NCI-H510A treated with DMSO at 0.1 percent for 48 hours (cell line): ENCODE data around the gene SND1.

Experiments used
- DNase-seq: peaks from one replicate; lab custom pipeline; 2025; lab: John Stamatoyannopoulos, UW

Gene SND1

DNA sequence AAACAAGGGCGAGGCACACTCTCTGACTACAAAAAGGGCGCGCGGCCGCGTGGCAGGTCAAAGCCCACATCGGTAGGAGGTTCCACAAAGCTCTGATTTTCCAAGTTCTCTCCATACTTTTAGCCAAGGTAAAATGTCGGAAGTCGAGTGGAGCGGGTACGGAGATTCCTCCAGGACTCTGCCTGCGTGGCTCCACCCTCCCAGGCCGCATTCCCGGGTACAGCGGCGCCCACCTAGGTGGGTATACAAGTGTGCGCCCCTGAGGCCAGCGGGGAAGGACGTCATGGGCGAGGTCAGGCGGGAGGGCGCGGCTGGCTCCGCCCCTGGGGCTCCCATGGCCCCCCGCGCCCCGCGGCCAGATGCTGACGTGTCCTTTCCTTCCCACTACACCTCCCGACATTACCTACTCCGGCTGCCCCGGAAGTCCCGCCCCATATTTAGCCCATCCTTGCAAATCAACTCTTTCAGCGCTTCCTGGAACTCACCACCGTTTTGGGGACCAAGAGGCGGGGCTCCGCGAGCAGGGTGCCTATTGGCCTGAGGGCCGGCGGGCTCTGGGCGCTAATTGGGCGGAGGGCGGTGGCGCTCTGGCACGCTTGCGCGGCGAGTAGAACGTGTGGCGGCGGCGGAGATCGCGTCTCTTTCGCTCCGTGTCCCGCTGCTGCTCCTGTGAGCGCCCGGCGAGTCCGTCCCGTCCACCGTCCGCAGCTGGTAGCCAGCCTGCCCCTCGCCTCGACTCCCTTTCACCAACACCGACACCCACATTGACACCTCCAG is at the start of gene SND1:
SND1 (plus strand) TSS at position 639 of the 777 bp plus-strand sequence. CDS start 180 bp downstream, outside the sequence.
- peak; percentile 95 for DNase-seq

DNA sequence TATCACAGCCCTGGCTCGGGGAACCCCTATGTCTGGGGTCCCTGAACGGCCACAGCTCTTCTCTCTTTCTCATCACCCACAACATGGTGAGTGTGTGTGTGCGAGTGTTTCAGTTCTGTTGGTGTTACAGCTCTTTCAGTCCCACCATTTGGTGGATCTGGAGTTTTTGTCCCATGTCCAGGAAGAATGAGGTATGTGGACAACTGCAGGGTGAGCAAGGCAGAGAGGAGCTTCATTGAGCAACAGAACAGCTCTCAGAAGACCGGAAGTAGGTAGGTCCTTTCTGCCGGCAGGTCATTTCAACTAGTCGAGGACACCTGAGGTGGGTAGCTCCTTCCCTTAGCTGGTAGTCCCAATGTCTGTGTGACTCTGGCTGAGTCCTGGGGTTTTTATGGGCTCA is 43.5 kb upstream of the SND1 start:
- DNase-seq, result no peak

DNA sequence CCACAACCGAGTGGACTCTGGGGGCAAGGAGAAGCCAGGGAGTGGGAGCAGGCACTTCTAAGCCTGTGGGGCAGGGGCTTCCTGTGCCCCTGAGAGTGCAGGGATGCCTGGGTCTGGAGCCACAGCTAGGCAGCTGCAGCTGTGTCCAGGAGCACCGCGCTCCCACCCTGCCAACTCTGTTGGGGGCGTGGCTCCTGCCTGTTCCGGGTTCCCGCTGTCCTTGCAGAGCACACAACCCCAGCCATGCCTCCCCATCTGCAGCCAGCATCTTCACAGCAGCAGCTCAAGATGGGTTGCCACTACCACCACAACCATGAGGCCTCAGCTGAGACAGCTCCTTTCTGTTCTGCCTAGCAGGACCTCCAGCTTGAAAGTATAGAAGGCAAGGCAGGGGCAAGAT is 42.7 kb upstream of the SND1 start:
- no peak for DNase-seq

DNA sequence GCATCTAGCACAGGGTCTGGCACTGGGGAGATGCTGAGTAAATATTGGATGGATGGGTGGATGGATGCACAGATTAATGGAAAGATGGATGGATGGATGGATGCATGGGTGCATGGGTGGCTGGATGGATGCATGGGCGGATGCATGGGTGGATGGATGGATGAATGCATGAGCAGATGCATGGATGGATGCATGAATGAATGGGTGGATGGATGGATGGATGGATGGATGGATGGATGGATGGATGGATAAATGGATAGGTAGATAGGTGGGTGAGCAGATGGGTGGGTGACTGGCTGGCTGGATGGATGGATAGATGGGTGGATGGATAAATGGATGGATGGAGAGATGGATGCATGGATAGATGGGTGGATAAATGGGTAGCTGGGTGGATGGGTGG is 39.7 kb upstream of the SND1 start:
- DNase-seq, result no peak

DNA sequence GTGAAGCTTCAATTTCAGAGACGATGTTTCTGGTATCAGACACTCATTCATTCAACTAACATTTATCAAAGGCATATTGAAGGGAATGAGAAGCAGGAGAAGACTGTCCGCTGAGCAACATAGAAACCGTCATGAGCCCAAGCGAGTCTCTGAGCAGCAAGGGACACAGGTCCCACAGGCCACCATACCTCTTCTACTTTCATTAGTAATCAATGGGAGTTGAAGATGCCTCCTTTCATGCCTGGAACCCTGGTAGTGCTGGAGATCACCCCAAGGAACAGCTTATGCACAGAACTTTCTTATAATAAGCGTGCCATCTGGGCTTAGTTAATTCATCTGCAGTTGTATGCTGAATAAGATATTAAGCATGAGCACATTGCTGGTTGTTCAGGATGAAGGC is 35.3 kb upstream of the SND1 start:
- no peak for DNase-seq

DNA sequence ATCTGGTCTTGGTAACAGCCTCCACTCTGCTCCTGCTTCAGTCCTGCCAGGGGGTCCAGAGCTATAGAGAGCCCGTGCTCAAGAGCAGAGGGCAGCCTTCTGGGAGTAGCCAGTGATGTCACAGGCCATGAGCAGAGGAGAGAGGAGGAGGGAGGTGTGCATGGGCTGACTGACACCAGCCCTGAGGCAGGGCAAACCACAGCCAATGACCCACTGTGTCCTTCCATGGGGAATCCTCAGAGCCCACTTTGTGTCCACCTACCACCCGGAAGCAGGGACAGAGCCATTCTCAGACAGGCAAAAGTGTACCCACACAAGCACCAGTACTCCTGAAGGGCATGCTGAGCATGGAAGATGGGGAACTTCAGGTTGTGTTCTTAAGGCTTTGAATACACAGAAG is 34.0 kb upstream of the SND1 start, which contains the start of gene PAX4:
PAX4 (minus strand) TSS at position 101 of the 400 bp plus-strand sequence. CDS start 2,214 bp downstream, outside the sequence.
- DNase-seq, result no peak

DNA sequence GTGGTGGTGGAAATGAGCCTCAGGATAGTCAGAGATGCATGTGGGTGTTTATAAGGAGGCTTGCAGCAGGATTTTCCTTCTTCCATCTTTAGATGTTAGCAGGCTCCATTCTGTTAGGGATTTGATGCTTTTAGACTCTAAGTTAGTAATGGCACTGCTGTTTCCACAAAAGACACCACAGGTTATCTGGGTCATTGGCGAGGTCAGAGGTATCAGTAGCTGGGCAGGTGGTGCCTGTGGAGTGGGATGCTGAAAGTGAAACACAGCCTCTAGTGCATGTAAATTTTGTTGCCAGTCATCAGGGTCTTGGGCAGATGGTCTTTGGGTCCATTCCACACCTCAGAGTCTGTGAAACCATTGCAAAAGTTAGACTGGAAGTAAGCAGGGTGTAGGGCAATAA is 33.2 kb upstream of the SND1 start:
- DNase-seq, result no peak

DNA sequence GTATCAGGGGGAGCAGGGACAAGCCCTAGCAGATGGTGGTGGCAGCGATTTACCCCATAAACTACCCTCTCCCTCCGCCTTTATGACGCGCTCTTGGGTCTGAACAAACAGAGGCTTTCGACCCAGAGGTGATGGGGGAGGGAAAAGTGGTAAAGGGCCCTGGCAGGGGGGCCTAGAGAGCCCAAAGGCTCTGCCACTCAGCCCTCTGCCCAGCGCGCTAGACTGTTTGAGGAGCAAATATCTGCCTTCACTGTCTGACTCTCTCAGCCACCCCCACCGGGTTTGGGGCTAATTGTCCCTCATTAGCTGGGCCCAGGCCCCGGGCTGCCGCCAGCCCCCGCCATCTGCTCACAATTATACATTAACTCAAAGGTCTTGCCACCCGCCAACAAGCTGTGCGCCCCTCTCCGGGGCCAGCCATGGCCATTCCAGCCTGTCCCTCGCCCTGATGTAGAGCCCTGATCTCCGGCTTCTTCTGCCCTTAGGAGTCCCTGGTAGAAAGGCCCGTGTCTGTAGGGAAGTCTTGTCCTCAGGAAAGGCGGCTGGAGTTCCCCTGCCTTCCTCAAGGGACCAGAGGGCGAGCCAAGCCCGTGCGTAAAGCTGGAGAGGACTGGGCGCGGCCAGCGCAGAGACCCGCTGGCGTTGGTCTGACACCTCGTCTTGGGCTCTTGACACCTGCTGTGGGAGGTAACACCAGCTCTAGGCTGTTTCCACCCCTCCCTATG is 32.2 kb upstream of the SND1 start:
- no peak for DNase-seq

DNA sequence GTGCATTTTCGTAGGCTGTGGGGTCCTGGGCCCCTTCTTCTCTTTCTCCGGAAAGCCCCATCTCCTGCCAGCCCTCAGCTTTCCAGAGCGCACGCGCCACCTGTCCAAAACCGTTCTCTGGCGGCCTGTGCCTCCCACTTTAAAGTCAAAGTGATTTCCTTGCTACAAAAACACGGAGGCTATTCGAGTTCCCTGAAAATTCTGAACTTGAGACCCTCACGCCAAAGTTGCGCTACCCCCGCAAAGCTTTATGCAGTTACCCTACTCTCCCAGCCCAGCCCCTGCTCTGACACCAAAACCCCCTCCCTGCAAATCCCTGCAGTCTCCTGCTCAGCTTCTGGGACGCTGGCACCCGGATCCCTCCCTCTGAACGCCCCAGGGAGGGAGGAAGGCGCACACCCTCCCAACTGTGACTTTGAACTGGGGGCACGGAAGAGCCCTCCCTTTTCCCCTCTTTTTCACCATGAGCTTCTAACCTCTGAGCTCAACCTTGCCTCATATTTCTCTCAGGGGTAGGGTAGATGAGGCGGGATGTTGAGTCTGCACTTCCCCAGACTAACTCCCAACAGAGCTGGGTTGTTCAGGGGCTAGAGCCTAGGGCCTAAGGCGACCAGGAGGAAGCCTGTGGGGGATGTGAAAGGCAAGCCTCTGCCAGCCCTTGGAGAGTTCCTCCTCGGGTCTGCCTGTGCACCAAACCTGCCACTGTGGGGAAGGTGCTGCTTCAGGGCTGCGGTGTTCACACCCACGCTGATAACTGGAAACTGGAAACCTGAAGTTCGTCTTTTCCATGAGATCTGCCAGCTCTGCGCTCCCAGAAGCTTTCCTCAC is 31.4 kb upstream of the SND1 start:
- DNase-seq, result no peak

DNA sequence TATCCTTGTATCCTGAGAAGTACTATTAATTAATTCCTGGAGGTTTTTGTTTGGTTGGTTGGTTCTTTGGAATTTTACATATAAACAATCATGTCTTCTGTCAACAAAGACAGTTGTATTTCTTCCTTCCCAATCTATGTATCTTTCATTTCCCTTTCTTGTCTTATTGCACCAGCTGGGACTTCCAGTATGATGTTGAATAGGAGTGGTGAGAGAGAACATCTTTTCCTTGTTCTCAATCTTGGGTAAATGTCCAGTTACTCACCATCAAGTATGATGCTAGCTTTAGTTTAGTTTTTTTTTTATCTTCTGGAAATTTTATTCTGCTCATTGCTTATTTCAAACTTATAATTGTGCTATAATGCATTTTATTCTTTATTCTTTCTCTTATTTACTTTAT is 26.7 kb upstream of the SND1 start:
- DNase-seq, result no peak

DNA sequence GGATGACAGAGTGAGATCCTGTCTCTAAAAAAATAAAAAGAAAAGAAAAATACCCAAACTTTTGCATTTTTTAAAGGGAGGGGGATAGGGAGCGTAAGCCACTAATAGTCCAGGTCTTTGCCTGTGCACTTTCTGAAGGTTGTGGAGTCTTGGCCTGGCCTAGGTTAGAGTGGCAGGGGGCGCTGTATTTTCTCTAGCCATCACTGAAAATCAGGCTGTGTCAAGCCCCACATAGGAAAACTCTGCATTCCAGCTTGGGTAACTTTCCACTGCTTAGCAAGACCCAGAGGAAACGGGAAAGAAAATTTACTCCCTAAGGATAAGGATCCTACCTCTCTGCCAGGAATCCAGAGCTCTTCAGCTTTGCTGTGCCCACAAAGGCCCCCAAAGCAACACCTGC is 23.5 kb upstream of the SND1 start:
- no peak for DNase-seq

DNA sequence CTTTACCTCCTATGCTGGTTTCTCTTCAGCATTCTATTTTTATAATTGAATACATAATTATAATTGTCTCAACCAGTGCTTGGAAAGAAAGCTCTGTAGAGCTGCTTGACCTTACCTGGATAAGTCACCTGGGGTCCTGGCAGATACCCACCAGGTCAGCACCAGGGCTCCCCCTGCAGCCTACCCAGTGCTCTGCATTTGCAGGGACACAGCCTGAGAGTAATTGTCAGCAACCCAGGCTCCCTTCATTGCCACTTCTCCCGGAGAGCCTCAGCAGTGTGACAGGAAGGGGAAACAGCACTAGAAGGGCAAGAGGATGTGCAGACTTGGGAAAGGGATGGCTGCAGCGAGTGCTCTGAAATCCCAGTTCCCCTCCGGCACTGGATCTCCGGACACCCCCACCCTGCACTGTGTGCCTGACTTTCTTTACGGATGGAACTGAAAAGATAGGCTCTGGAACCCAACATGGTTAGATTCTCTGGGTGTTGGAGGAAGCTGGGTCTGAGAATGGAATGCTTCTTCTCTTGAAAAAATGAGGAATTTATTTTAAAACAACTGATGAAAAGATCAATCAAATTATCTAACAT is 22.6 kb upstream of the SND1 start:
- DNase-seq, result peak; percentile 1

DNA sequence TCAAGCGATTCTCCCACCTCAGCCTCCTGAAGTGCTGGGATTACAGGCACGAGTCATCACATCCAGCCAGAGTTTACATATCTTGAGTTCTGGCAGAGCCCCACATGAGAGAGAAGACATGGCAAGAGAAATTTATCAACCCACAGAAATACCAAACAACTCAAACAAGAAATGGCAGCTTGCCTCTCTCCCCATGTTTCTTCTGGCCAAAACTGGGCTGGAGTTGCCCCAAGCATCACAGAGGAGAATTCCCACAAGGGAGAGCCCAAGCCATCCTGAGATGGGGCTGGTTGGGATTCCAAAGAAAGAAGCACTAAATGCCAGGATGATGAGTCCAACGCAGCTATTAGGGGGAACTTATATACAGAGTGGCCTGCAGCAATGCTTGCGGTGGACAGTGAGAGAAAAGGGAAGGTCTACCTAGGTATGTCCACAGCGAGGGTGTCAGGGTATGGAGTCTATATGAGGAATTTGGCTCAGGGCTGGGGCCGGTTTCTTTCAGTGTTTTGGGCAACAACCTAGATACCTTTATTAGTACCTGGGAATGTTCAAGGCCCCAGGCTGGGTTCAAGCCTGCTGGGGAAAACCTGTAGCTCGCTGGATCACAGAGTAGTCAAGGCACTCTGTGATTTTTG is 19.6 kb upstream of the SND1 start:
- DNase-seq, result no peak

DNA sequence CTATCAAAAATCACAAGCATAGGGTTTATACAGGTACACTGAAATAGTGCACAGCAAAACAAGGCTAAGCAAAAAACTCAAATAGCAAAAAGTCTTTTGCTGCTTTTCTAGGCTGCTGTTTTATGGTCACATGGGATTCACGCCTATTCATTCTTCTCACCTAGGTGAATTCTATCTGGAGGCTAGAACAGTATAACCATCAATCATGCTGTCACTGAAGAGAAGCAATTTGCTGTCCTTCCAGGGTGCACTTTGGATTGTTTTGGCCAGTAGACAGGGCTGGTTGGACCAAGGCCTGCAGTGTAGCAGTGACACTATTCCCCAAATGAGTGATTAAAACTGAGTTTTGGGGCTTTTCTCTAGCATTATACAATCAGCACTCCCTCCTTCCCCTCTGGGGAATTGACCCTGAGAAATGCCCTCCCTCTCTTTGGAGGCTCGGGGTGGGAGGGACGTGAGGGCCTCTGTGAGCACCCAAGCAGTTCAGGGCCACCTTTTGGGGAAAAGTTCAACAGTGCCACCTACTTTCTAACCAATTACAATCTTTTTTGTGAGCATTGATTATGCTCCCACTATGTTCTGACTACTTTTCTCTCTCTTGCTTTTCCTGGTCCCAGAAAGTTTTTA is 16.2 kb upstream of the SND1 start:
- DNase-seq, result no peak

DNA sequence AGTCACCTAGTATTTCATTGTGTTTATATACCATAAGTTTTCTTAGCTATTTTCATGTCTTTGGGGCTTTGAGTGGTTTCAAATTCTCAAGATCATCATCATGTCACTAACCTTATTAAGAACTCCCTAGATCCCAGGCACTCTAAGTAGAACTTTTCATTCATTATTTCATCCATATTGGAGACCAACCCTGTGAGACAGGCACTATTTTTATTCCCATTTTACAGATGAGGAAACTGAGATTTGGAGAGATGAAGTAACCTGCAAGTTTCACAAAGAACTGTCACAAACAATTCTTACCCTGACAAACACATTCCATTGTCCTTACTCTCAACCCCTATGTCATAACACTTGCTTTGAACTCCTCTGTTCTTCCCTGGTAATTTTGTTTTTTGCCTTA is 13.8 kb upstream of the SND1 start:
- no peak for DNase-seq

DNA sequence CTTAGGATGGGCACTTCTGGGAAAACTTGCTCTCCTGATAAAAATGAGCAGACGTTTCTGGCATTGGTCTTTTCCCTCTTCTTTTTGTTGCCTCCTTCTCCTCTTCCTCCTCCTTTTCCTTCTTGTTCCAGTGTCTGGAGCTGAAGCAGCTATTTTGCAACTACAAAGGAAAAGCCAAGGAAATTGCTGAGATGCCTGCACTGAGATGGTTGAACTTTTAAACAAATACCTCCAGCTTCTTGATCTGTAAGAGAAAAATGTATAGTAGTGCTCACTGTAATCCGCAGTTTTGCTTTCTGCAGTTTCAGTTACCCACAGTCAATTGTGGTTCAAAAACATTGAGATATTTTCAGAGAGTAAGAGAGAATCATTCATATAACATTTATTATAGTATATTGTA is 7.5 kb upstream of the SND1 start:
- no peak for DNase-seq

DNA sequence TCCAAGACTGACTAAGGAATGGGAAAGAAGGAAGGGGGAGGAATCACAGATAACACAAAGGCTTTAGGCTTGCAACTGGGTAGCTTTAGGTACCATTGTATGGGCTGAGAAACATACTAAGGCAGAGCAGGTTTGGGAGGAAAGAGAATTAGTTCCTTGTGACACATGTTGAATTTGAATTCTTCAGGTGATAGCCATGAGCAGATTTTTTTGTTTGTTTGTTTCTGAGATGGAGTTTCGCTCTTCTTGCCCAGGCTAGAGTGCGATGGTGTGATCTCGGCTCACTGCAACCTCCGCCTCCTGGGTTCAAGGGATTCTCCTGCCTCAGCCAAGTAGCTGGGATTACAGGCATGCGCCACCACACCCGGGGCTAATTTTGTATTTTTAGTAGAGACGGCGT is 4.4 kb upstream of the SND1 start:
- DNase-seq, result no peak

DNA sequence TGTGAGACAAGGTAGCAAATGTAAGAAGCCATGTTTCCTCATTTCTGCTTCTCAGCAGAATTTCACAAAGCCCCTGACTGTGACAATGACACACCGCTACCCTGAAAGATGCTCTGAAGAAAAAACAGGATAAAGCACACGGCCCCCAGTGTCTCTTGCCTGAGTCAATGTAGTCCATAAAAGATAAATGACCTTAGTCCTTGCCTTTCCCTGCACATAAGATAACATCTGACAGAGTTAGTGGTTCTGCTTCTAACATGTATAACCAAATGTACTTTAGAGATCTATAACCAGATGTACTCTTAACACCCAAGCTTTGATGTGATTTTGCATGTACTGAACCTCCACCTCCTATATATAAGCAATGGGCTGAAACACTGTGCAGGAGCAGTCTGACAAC is 3.0 kb upstream of the SND1 start:
- no peak for DNase-seq

DNA sequence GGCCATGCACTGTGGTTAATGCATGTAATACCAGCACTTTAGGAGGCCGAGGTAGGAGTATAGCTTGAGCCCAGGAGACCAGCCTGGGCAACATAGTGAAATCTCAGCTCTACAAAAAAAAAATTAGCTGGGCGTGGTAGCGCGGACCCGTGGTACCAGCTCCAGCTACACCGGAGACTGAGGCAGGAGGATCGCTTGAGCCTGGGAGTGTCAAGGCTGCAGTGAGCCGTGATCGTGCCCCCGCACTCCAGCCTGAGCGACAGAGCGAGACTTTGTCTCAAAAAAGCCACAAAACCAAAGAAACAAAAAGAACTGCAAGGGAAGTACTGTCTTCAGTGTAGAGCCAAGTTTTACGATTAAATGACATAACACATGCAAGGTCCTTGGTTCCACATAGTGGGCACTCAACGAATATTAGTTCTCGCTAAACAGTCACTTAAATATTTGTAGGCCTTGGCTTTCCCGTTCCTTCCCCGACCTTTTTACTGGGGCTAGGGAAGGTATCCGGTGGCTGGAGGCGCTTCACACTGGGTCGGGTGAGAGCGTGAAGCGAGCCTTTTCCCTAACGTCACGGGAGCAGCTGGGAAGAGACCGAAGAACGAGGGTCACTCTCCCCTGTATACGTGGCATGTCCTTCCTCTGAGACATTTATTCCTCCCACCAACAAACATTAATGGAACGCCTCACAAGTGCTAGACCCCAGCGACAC is 993 bp upstream of the SND1 start:
- DNase-seq, result peak; percentile 53
